Body of pancreas (tissue), 4 donors: ENCODE results near the gene CLEC2D. TPM values are rescaled to one million over a fixed set of nuclear protein-coding genes. Genes with fewer than 3 reads are reported as not detected.
"Not testable (repeated sequence)": the region's sequence is repeated elsewhere in the genome, so short reads cannot be mapped to it uniquely, and the experiment has no call there.

Source experiments
- ATAC-seq: fragments of 150-250 bp; one replicate; pipeline ENCODE4 v1.9.1; 2016
- DNase-seq, 4 donors: peaks; one replicate each; pipeline ENCODE4 v3.0.0-alpha.2; 2019
- H3K27ac ChIP-seq, 4 donors: fragments of 200-600 bp; sonication (generic); 1 replicate in 3 of 4; 2 replicates in 1 of 4; pipeline versions ENCODE4 v1.5.1 to v1.6.1; 2016 to 2019; ENCODE audit warnings: mild to moderate bottlenecking in 1 of 4, mixed read lengths in 1 of 4, moderate library complexity in 1 of 4
- H3K27me3 ChIP-seq, 2 donors: fragments of 200-600 bp; sonication (generic); one replicate each; pipeline ENCODE4 v1.6.0; 2016; ENCODE audit warnings: mild to moderate bottlenecking in 1 of 2
- H3K36me3 ChIP-seq, 2 donors: fragments of 200-600 bp; sonication (generic); replicated peaks in 1 of 2; 2 replicates each; pipeline ENCODE4 v1.5.1; 2016; ENCODE audit warnings: low read depth in 2 of 2; ENCODE audit not compliant: insufficient read depth in 1 of 2
- H3K4me1 ChIP-seq: fragments of 200-600 bp; sonication (generic); one replicate; pipeline ENCODE4 v1.6.0; 2016
- H3K4me3 ChIP-seq, 2 donors: fragments of 200-600 bp; sonication (generic); 1 replicate in 1 of 2; 2 replicates in 1 of 2; pipeline ENCODE4 v1.5.1; 2016 to 2019
- H3K9me3 ChIP-seq, 3 donors: fragments of 200-600 bp; sonication (generic); 1 replicate in 2 of 3; 2 replicates in 1 of 3; pipeline ENCODE4 v1.5.1; 2016
- POLR2A ChIP-seq, 3 donors: fragments of 450-650 bp; IDR thresholded peaks; one replicate each; pipeline ENCODE4 v1.6.1; 2016; ENCODE audit warnings: antibody characterized with exemption in 3 of 3, mild to moderate bottlenecking in 2 of 3
- WGBS, 2 donors: methylation state at CpG; one replicate each; pipeline ENCODE4 v1.1.5; 2017; 5-methylcytosine and 5-hydroxymethylcytosine counted together
- intact Hi-C: fragments of 100-400 bp; cut with DNase I; formaldehyde crosslinking; loops from one replicate; pipeline ENCODE4 v1.15.1; 2023
- total RNA-seq, 2 donors: library from RNA; depleted of rRNA; stranded (reverse); fragments of >200 nt; gene quantifications; one replicate each; pipeline ENCODE4 v1.1.0, GENCODE V29; 2016
- TF ChIP-seq, protein P1 (sequence below), 7 experiments: fragments of 450-650 bp in 4 of 7; fragments of 200-600 bp in 3 of 7; sonication (generic) in 3 of 7; IDR thresholded peaks; one replicate each; pipeline ENCODE4 v1.5.1; 2016 to 2019; ENCODE audit warnings: antibody characterized with exemption in 7 of 7

The CLEC2D gene
- total RNA-seq, 2 donors from 2014 or later: 5.3 to 7.5 TPM

DNA sequence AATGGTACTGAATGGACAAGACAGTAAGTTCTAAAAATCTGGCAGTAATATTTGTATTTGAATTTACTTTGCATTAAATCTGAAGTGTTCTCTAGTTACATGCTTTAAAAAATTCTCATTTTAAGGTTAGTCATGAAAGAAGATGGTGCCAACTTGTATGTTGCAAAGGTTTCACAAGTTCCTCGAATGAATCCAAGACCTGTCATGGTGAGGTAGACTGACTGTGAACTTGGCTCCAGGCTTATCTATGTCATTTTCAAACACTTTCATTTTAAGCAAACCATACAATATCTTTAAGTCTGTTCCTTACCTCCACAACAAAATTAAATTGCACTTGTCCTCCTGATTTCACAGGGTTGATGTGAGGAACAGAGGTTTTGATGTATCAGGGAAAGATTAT lies 23.4 kb downstream of the CLEC2D start:
- H3K36me3 ChIP-seq: peaks cover 5 to 6% of the 10 kb centered on the region in 2 donors
- no peaks in the 10 kb centered on the region for H3K27me3 ChIP-seq
- no peaks in the 10 kb centered on the region for H3K4me1 ChIP-seq
- intact Hi-C loops: no loop called here
- H3K9me3 ChIP-seq: no peaks in the 10 kb centered on the region
- 81 to 90% methylated on average over 1 of the region's 1 CpG for WGBS, 2 donors
- H3K4me3 ChIP-seq: no peak overlapping the region
- no peak overlapping the region for H3K27ac ChIP-seq
- TF ChIP-seq, protein P1, sequence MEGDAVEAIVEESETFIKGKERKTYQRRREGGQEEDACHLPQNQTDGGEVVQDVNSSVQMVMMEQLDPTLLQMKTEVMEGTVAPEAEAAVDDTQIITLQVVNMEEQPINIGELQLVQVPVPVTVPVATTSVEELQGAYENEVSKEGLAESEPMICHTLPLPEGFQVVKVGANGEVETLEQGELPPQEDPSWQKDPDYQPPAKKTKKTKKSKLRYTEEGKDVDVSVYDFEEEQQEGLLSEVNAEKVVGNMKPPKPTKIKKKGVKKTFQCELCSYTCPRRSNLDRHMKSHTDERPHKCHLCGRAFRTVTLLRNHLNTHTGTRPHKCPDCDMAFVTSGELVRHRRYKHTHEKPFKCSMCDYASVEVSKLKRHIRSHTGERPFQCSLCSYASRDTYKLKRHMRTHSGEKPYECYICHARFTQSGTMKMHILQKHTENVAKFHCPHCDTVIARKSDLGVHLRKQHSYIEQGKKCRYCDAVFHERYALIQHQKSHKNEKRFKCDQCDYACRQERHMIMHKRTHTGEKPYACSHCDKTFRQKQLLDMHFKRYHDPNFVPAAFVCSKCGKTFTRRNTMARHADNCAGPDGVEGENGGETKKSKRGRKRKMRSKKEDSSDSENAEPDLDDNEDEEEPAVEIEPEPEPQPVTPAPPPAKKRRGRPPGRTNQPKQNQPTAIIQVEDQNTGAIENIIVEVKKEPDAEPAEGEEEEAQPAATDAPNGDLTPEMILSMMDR (IDR thresholded peaks at IDR 0.05): no peak
- no peak for TF ChIP-seq POLR2A (IDR thresholded peaks at IDR 0.05)
- DNase-seq: no peak
- ATAC-seq: no peak

DNA sequence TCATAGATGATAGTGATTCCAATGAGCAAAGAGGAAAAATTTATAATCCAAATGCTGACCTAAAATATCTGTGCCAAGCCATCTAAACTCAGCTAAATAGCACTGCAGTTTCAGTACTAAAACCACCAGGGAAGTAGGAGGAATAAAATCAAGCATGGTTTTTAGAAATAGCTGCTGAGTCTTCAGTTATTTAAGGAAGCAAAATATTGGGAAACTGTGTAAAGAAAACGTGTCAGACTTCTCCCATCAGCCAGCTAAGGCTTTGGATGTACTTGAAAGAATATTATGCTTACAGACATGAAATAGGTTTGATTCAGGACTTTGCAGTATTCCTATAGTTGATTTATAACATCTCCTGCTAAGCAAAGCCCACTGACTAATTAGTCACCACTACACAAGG lies 24.7 kb downstream of the CLEC2D start:
- no peak for DNase-seq
- Histone ChIP-seq H3K27me3 (no peaks in the 10 kb centered on the region), H3K4me3 (no peak overlapping the region), H3K36me3 (peaks cover 0 to 1% of the 10 kb centered on the region in 2 donors), H3K9me3 (no peaks in the 10 kb centered on the region), H3K4me1 (no peaks in the 10 kb centered on the region), H3K27ac (no peak overlapping the region)
- intact Hi-C loops: no loop called here
- ATAC-seq: no peak
- 42 to 53% methylated on average over 1 of the region's 1 CpG for WGBS, 2 donors
- TF ChIP-seq, protein P1 (IDR thresholded peaks at IDR 0.05): no peak
- no peak for TF ChIP-seq POLR2A (IDR thresholded peaks at IDR 0.05)

DNA sequence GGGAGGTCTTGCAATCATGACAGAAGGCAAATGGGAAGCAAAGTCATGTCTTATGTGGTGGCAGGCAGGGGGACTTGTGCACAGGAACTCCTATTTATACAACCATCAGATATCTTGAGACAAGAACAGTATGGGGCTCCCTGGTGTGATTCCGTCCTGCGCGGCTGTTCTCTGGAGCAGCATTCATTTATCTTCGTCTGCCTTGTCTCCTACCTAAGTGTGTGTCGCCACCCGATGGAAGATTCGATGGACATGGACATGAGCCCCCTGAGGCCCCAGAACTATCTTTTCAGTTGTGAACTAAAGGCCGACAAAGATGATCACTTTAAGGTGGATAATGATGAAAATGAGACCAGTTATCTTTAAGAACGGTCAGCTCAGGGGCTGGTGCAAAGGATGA lies 25.6 kb downstream of the CLEC2D start:
- intact Hi-C loops, H3K4me3 ChIP-seq, DNase-seq, H3K27me3 ChIP-seq, H3K36me3 ChIP-seq, H3K4me1 ChIP-seq, H3K27ac ChIP-seq, ATAC-seq, H3K9me3 ChIP-seq: not testable (repeated sequence)
- WGBS, 2 donors: 95 to 97% methylated on average over 9 of the region's 9 CpGs

DNA sequence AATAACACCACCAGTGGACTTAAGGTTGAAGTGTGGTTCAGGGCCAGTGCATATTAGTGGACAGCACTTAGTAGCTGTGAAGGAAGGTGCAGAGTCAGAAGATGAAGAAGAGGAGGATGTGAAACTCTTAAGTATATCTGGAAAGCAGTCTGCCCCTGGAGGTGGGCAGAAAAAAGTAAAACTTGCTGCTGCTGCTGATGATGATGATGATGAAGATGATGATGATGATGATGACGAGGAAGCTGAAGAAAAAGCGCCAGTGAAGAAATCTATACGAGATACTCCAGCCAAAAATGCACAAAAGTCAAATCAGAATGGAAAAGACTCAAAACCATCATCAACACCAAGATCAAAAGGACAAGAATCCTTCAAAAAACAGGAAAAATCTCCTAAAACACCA lies 26.1 kb downstream of the CLEC2D start:
- H3K9me3 ChIP-seq, H3K27me3 ChIP-seq, intact Hi-C loops, H3K4me3 ChIP-seq, H3K36me3 ChIP-seq, DNase-seq, ATAC-seq, H3K27ac ChIP-seq, H3K4me1 ChIP-seq: not testable (repeated sequence)
- WGBS, 2 donors: 88 to 94% methylated on average over 3 of the region's 3 CpGs

DNA sequence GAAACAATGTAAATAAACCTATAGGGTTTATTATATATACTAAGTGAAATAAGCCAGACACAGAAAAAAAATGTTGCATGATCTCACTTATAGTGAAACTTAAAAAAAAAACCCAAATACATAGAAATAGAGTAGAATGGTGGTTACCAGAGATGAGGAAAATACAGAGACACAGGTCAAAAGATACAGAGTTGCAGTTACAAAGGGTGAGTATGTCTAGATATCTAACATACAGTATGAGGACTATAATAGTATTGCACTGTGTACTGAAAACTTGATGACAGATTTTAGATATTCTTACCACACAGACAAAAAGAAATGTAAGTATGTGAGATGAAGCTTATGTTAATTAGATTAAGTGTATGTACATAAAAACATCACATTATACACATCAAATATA lies 28.1 kb downstream of the CLEC2D start:
- Histone ChIP-seq H3K9me3 (no peaks in the 10 kb centered on the region), H3K4me1 (no peaks in the 10 kb centered on the region), H3K27ac (no peak overlapping the region), H3K36me3 (no peaks in the 10 kb centered on the region), H3K4me3 (no peak overlapping the region), H3K27me3 (no peaks in the 10 kb centered on the region)
- intact Hi-C loops: no loop called here
- no peak for ATAC-seq
- no peak for DNase-seq
- TF ChIP-seq, protein P1 (IDR thresholded peaks at IDR 0.05): no peak
- no peak for TF ChIP-seq POLR2A (IDR thresholded peaks at IDR 0.05)

DNA sequence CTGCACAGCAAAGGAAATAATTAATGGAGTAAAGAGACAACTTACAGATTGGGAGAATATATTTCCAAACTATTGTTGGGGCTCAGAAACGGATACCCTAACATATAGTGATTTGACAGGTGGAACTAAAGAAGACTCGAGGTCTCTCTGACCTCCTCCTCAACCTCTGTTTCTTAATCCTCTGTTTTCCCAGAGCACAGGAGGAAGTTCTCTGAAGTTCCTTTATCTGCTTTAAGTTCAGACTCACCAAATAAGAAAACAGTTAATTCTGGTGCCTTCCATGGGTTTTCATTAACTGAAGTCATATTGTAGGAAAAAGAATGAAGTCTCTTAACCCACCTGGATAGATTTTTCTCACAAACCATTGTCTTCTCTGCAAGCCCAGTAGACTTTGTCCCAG lies 29.2 kb downstream of the CLEC2D start:
- ATAC-seq (no peak), DNase-seq (no peak)
- H3K36me3 ChIP-seq: no peaks in the 10 kb centered on the region
- no peaks in the 10 kb centered on the region for H3K4me1 ChIP-seq
- H3K27ac ChIP-seq: no peak overlapping the region
- H3K4me3 ChIP-seq: no peak overlapping the region
- H3K27me3 ChIP-seq: no peaks in the 10 kb centered on the region
- no peaks in the 10 kb centered on the region for H3K9me3 ChIP-seq
- intact Hi-C loops: no loop called here
- 64 to 73% methylated on average over 2 of the region's 2 CpGs for WGBS, 2 donors
- TF ChIP-seq, protein P1 (IDR thresholded peaks at IDR 0.05): no peak
